Gastroesophageal sphincter (tissue), 4 donors: ENCODE measurements around the gene ARL2BP. TPM values are rescaled to one million over a fixed set of nuclear protein-coding genes. Genes with fewer than 3 reads are reported as not detected.
A peak's percentile ranks its signal among the peaks of the same experiment; 100 is the strongest.

Experiments
- ATAC-seq: fragments of 150-250 bp; one replicate; pipeline ENCODE4 v1.9.1; 2016; ENCODE audit warnings: mild to moderate bottlenecking, moderate library complexity
- H3K27ac ChIP-seq, 4 donors: fragments of 200-600 bp; sonication (generic) in 3 of 4; 1 replicate in 3 of 4; 2 replicates in 1 of 4; pipeline ENCODE4 v1.5.1; 2016 to 2019
- H3K27me3 ChIP-seq: fragments of 200-600 bp; sonication (generic); one replicate; pipeline ENCODE4 v1.5.1; 2019
- H3K36me3 ChIP-seq, 2 donors: fragments of 200-600 bp; sonication (generic); one replicate each; pipeline ENCODE4 v1.5.1; 2019; ENCODE audit warnings: control low read depth in 1 of 2
- H3K4me1 ChIP-seq, 3 donors: fragments of 200-600 bp; sonication (generic); 1 replicate in 2 of 3; 2 replicates in 1 of 3; pipeline ENCODE4 v1.5.1; 2016 to 2019; ENCODE audit warnings: control low read depth in 2 of 3
- H3K4me3 ChIP-seq, 2 donors: fragments of 200-600 bp; sonication (generic); one replicate each; pipeline ENCODE4 v1.5.1; 2019; ENCODE audit warnings: mild to moderate bottlenecking in 1 of 2, moderate library complexity in 1 of 2
- H3K9me3 ChIP-seq, 3 donors: fragments of 200-600 bp; sonication (generic); one replicate each; pipeline ENCODE4 v1.5.1; 2017 to 2019; ENCODE audit warnings: control low read depth in 2 of 3
- EP300 ChIP-seq: sonication (generic); formaldehyde crosslinking; IDR thresholded peaks from one replicate; pipeline ENCODE4 v1.6.1; 2017; ENCODE audit warnings: antibody characterized with exemption, mild to moderate bottlenecking
- POLR2A ChIP-seq, 2 donors: fragments of 450-650 bp; IDR thresholded peaks; one replicate each; pipeline ENCODE4 v1.6.1; 2017; ENCODE audit warnings: antibody characterized with exemption in 2 of 2, mild to moderate bottlenecking in 2 of 2, moderate library complexity in 1 of 2
- POLR2AphosphoS5 ChIP-seq: sonication (generic); formaldehyde crosslinking; IDR thresholded peaks from one replicate; pipeline ENCODE4 v1.6.1; 2017; ENCODE audit warnings: antibody characterized with exemption
- WGBS, 2 donors: methylation state at CpG; one replicate each; pipeline ENCODE4 v1.1.5; 2018; ENCODE audit warnings: low coverage in 1 of 2; 5-methylcytosine and 5-hydroxymethylcytosine counted together
- total RNA-seq, 4 donors: library from RNA; depleted of rRNA; stranded (reverse); fragments of >200 nt; gene quantifications; one replicate each; pipeline ENCODE4 v1.1.0, GENCODE V29; 2016
- TF ChIP-seq, protein P1 (sequence below), 4 experiments: fragments of 200-600 bp in 2 of 4; fragments of 450-650 bp in 2 of 4; sonication (generic) in 1 of 4; IDR thresholded peaks; one replicate each; pipeline ENCODE4 v1.5.1; 2017 to 2019; ENCODE audit warnings: antibody characterized with exemption in 4 of 4, mild to moderate bottlenecking in 2 of 4, moderate library complexity in 2 of 4

ARL2BP gene
- total RNA-seq, 4 donors from 2014 or later = 52.5 to 82.2 (median 75.8) TPM

GRCh38 chr16:57257455-57258070 is 12.5 kb downstream of the ARL2BP start:
- no peak for ATAC-seq
- TF ChIP-seq, protein P1, sequence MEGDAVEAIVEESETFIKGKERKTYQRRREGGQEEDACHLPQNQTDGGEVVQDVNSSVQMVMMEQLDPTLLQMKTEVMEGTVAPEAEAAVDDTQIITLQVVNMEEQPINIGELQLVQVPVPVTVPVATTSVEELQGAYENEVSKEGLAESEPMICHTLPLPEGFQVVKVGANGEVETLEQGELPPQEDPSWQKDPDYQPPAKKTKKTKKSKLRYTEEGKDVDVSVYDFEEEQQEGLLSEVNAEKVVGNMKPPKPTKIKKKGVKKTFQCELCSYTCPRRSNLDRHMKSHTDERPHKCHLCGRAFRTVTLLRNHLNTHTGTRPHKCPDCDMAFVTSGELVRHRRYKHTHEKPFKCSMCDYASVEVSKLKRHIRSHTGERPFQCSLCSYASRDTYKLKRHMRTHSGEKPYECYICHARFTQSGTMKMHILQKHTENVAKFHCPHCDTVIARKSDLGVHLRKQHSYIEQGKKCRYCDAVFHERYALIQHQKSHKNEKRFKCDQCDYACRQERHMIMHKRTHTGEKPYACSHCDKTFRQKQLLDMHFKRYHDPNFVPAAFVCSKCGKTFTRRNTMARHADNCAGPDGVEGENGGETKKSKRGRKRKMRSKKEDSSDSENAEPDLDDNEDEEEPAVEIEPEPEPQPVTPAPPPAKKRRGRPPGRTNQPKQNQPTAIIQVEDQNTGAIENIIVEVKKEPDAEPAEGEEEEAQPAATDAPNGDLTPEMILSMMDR (IDR thresholded peaks at IDR 0.05) = no peak
- no peak for TF ChIP-seq POLR2A (IDR thresholded peaks at IDR 0.05)
- TF ChIP-seq POLR2AphosphoS5 = no peak
- no peak for TF ChIP-seq EP300
- H3K4me3 ChIP-seq = no peak overlapping the region
- no peaks in the 10 kb centered on the region for H3K27me3 ChIP-seq
- H3K9me3 ChIP-seq = no peaks in the 10 kb centered on the region
- H3K4me1 ChIP-seq = peaks cover 0 to 20% (median 3%) of the 10 kb centered on the region in 3 donors
- no peak overlapping the region for H3K27ac ChIP-seq
- 84 to 100% methylated on average over 1 to 7 of the region's 13 CpGs for WGBS, 2 donors
- peaks cover 0 to 45% of the 10 kb centered on the region in 2 donors for H3K36me3 ChIP-seq

DNA sequence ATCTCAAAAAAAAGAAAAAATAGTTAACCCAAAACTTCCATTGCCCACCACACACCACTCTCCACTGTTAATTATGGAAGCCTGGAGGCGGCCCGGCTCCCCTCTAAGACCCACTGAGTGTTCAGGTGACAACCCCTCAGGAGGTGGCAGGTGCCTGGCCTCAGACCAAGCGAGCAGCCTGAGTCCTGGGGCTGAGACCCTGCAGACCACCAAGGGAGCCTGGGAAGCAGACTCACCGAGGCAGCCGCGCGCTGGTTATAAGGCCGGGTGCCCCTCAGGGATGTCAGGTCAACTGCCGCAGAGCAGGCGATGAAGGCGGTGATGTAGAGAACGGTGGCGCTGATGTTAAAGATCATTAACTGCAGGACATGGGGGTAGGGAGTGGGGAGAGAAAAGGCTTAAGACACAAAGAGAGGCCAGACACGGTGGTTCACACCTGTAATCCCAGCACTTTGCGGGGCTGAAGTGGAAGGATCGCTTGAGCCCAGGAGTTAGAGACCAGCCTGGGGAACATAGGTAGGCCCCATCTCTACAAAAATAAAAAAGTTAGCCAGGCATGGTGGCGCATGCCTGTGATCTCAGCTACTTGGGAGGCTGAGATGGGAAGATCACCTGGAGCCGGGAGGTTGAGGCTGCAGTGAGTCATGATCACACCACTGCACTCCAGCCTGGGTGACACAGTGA is 13.3 kb downstream of the ARL2BP start:
- Histone ChIP-seq H3K4me3 (no peak overlapping the region), H3K36me3 (peaks cover 0 to 37% of the 10 kb centered on the region in 2 donors), H3K4me1 (peaks cover 0 to 20% (median 3%) of the 10 kb centered on the region in 3 donors), H3K27ac (no peak overlapping the region), H3K27me3 (no peaks in the 10 kb centered on the region), H3K9me3 (no peaks in the 10 kb centered on the region)
- no peak for TF ChIP-seq POLR2AphosphoS5
- no peak for ATAC-seq
- WGBS, 2 donors = 81 to 100% methylated on average over 2 to 6 of the region's 18 CpGs

DNA sequence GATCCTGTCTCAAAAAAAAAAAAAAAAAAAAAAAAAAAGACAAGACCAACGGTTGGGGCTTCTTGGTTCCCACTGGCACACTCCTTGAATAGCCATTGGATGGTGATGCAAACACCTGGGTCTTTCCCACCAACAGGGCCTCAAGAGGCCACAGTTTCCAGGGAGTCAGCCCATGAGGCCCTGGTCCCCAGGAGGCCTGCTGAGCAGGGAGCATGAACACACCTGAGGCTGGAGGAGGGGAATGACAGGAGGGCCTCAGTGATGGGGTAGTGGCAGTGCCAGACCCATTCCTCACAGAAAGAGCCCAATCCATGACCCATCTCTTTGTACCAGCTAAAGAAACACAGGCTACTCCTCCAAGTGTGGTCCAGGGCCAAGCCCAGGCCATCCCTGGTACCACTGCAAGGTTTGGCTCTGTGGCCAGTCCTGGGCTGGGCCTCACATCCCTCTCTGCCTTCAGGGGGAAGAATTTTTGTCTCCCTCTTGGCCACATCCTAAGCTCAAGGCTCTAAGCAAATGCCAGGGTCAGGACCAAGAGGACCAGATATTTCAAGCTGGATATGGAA is 13.9 kb downstream of the ARL2BP start:
- no peak overlapping the region for H3K4me3 ChIP-seq
- peaks cover 0 to 20% (median 3%) of the 10 kb centered on the region in 3 donors for H3K4me1 ChIP-seq
- 88% methylated on average over 1 of the region's 1 CpG; no CpG with 5 or more reads in 1 of the 2 donors for WGBS, 2 donors
- no peaks in the 10 kb centered on the region for H3K9me3 ChIP-seq
- H3K36me3 ChIP-seq = peaks cover 0 to 30% of the 10 kb centered on the region in 2 donors
- no peaks in the 10 kb centered on the region for H3K27me3 ChIP-seq
- TF ChIP-seq EP300 (no peak), POLR2AphosphoS5 (no peak), POLR2A (IDR thresholded peaks at IDR 0.05) (no peak)
- TF ChIP-seq, protein P1 (IDR thresholded peaks at IDR 0.05) = no peak
- no peak for ATAC-seq
- H3K27ac ChIP-seq = no peak overlapping the region

- WGBS, 2 donors = 0% methylated on average over 3 of the region's 16 CpGs; no CpG with 5 or more reads in 1 of the 2 donors
- peaks cover 0 to 20% (median 3%) of the 10 kb centered on the region in 3 donors for H3K4me1 ChIP-seq
- peak; percentile 27 for ATAC-seq
Observed at GRCh38 chr16:57260294-57260929, 15.4 kb downstream of the ARL2BP start.

More at GRCh38 chr16:57260294-57260929, 15.4 kb downstream of the ARL2BP start:
- Histone ChIP-seq H3K36me3 (peaks cover 0 to 16% of the 10 kb centered on the region in 2 donors), H3K9me3 (no peaks in the 10 kb centered on the region), H3K27ac (peak overlapping the region in 3 of 4 donors; percentile 64 to 67 (median 66)), H3K27me3 (no peaks in the 10 kb centered on the region), H3K4me3 (no peak overlapping the region)
- no peak for TF ChIP-seq EP300
- TF ChIP-seq, protein P1 (IDR thresholded peaks at IDR 0.05) = no peak
- no peak for TF ChIP-seq POLR2AphosphoS5
- TF ChIP-seq POLR2A (IDR thresholded peaks at IDR 0.05) = no peak
